Measurements from ENCODE around the gene PPP2R2B.

DNA sequence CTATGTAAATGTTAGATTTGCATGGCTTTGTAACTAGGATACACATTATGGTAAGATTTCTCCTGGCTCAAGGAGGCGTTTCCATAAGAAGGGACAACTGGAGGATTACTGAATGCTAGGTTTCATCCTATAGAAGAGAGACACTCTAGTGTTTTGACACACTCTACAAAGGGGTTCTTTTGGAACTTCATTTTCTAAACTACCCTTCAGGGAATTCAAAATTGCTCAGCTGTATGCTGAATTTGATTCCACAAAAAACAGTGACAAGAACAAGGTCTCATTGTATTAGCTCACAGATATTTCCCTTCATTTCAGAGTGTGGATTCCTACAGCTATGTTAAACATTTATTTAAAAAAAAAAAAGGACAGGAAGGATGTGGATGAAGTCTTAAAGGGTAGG lies 151.7 kb downstream of the PPP2R2B start:
- no peak for TF ChIP-seq CTCF (conservative IDR thresholded peaks at IDR 0.05 in 1 of 2, IDR thresholded peaks at IDR 0.05 in 1 of 2; ENCODE audit: low read depth in 1 of 2, low read length in 2 of 2)
- TF ChIP-seq EZH2 (IDR thresholded peaks at IDR 0.05; ENCODE audit: low read length, missing control alignments): no peak

All from fibroblast of lung (primary cell).